HepG2 (cell line): ENCODE data around the gene TBC1D5. TPM values are rescaled to one million over a fixed set of nuclear protein-coding genes. Genes with fewer than 3 reads are reported as not detected.

Source experiments
- ATAC-seq: fragments of 200-7000 bp; cut with Tn5 transposase; 3 replicates; pipeline ENCODE4 v1.9.1; 2020; ENCODE audit warnings: mild to moderate bottlenecking, moderate library complexity
- BruUV-seq: library from RNA; stranded (reverse); fragments of 400-500 nt; replicated peaks from 2 replicates; lab custom pipeline; 2021; lab: Mats Ljungman, UMichigan
- CTCF ChIA-PET: fragments of 300-600 bp; formaldehyde crosslinking; extraction: SDS; loops from one replicate; lab custom pipeline; 2021; ENCODE audit warnings: low total read pairs, inconsistent platforms, low intra/inter-chr PET ratio; lab: Yijun Ruan, JAX
- POLR2A ChIA-PET: fragments of 350-600 bp; sonication (Branson Sonifier 250); formaldehyde crosslinking; loops from one replicate; lab custom pipeline; 2020; ENCODE audit warnings: antibody characterized with exemption, inconsistent platforms; lab: Yijun Ruan, JAX
- DNase-seq: peaks from one replicate; pipeline ENCODE4 v3.0.0-alpha.2; 2015; ENCODE audit warnings: low spot score
- FAIRE-seq: peaks from 3 replicates; lab custom pipeline; 2011; peaks lifted over from hg19 to GRCh38; lab: Jason Lieb, UNC
- H2AFZ ChIP-seq: one replicate; pipeline ENCODE4 v1.6.1; 2011; ENCODE audit warnings: low read length, inconsistent platforms
- H3K27ac ChIP-seq: fragments of 300-600 bp; 3 replicates; pipeline ENCODE4 v1.8.0; 2011; ENCODE audit warnings: mixed run types, mild to moderate bottlenecking, mixed read lengths, low read length, inconsistent platforms; ENCODE audit not compliant: insufficient read depth; ENCODE audit errors: extremely low read length
- H3K27me3 ChIP-seq, 2 experiments: fragments of 200-600 bp in 1 of 2; 2 replicates in 1 of 2; 3 replicates in 1 of 2; pipeline versions ENCODE4 v1.6.0 to v1.8.0; 2011; ENCODE audit warnings: low read length in 2 of 2, mild to moderate bottlenecking in 2 of 2, moderate library complexity in 2 of 2, inconsistent platforms in 1 of 2; ENCODE audit not compliant: insufficient read depth in 2 of 2, control insufficient read depth in 1 of 2
- H3K36me3 ChIP-seq, 2 experiments: fragments of 200-600 bp in 1 of 2; replicated peaks in 1 of 2; 2 replicates in 1 of 2; 3 replicates in 1 of 2; pipeline versions ENCODE4 v1.5.1 to v1.8.0; 2011; ENCODE audit warnings: low read length in 2 of 2, inconsistent platforms in 1 of 2; ENCODE audit not compliant: insufficient read depth in 2 of 2, control insufficient read depth in 1 of 2
- H3K4me1 ChIP-seq: 2 replicates; pipeline ENCODE4 v1.5.1; 2012; ENCODE audit warnings: low read length, inconsistent platforms; ENCODE audit not compliant: insufficient read depth
- H3K4me2 ChIP-seq: 2 replicates; pipeline ENCODE4 v1.6.0; 2011; ENCODE audit warnings: low read depth, low read length, inconsistent platforms
- H3K4me3 ChIP-seq, 3 experiments: fragments of 200-600 bp in 1 of 3; sonication (generic), shearing (Covaris generic) in 1 of 3; replicated peaks in 1 of 3; 2 replicates each; pipeline ENCODE4 v1.5.1; 2011 to 2016; ENCODE audit warnings: low read length in 3 of 3, inconsistent platforms in 2 of 3, low read depth in 2 of 3, mild to moderate bottlenecking in 2 of 3, control low read depth in 1 of 3, mixed read lengths in 1 of 3; ENCODE audit not compliant: insufficient read depth in 1 of 3
- H3K79me2 ChIP-seq: one replicate; pipeline ENCODE4 v1.6.1; 2011; ENCODE audit warnings: low read length, inconsistent platforms; ENCODE audit not compliant: insufficient read depth
- H3K9ac ChIP-seq: 2 replicates; pipeline ENCODE4 v1.6.0; 2011; ENCODE audit warnings: mild to moderate bottlenecking, low read depth, low read length, inconsistent platforms; ENCODE audit not compliant: insufficient read depth
- H3K9me3 ChIP-seq: 2 replicates; pipeline ENCODE4 v1.5.1; 2012; ENCODE audit warnings: mild to moderate bottlenecking, low read length
- H4K20me1 ChIP-seq: 2 replicates; pipeline ENCODE4 v1.6.0; 2011; ENCODE audit warnings: inconsistent platforms, mild to moderate bottlenecking, low read length, moderate library complexity; ENCODE audit not compliant: insufficient read depth
- AGO1 ChIP-seq: fragments of 200-400 bp; formaldehyde crosslinking; IDR thresholded peaks from 2 replicates; pipeline ENCODE4 v1.6.1; 2017; ENCODE audit warnings: mild to moderate bottlenecking, low read depth, low read length, moderate library complexity; ENCODE audit not compliant: poor library complexity, severe bottlenecking
- CEBPB ChIP-seq: IDR thresholded peaks from 2 replicates; pipeline ENCODE4 v1.6.1; 2011; ENCODE audit warnings: low read depth, low read length, improper control_type of control experiment, borderline replicate concordance
- CENPBD1 ChIP-seq: sonication (generic); formaldehyde crosslinking; IDR thresholded peaks from 2 replicates; pipeline ENCODE4 v1.8.0; 2022; ENCODE audit warnings: missing genetic modification reagents, low read depth, mild to moderate bottlenecking, borderline replicate concordance
- CSRNP2 ChIP-seq: sonication (generic); formaldehyde crosslinking; conservative IDR thresholded peaks from 2 replicates; pipeline ENCODE4 v1.8.0; 2022; ENCODE audit warnings: low read depth, missing genetic modification reagents
- FOXA1 ChIP-seq, 2 experiments: fragments of 450-650 bp in 1 of 2; sonication (generic) in 1 of 2; formaldehyde crosslinking in 1 of 2; IDR thresholded peaks; 2 replicates each; pipeline versions ENCODE4 v1.4.0 to v1.6.1; 2016 to 2020; ENCODE audit warnings: missing genetic modification reagents in 1 of 2
- MEF2D ChIP-seq: sonication (generic); formaldehyde crosslinking; IDR thresholded peaks from 2 replicates; pipeline ENCODE4 v1.5.1; 2020; ENCODE audit warnings: mild to moderate bottlenecking, missing genetic modification reagents
- POLR2A ChIP-seq, 2 experiments: IDR thresholded peaks; 2 replicates each; pipeline ENCODE4 v1.6.1; 2011; ENCODE audit warnings: low read depth in 2 of 2, low read length in 2 of 2, mild to moderate bottlenecking in 1 of 2, moderate library complexity in 1 of 2; ENCODE audit not compliant: insufficient read depth in 1 of 2
- TCF12 ChIP-seq, 2 experiments: fragments of 450-650 bp in 1 of 2; sonication (generic) in 1 of 2; formaldehyde crosslinking in 1 of 2; IDR thresholded peaks; 2 replicates each; pipeline versions ENCODE4 v1.6.1 to v1.8.0; 2017 to 2022; ENCODE audit warnings: antibody characterized with exemption in 1 of 2, mild to moderate bottlenecking in 1 of 2, missing genetic modification reagents in 1 of 2, moderate library complexity in 1 of 2
- USF2 ChIP-seq, 2 experiments: sonication (generic) in 1 of 2; formaldehyde crosslinking in 1 of 2; IDR thresholded peaks; 2 replicates each; pipeline versions ENCODE4 v1.5.1 to v1.6.1; 2011 to 2020; ENCODE audit warnings: borderline replicate concordance in 1 of 2, low read depth in 1 of 2, low read length in 1 of 2, mild to moderate bottlenecking in 1 of 2, missing genetic modification reagents in 1 of 2, moderate library complexity in 1 of 2
- ZBTB38 ChIP-seq: sonication (generic); formaldehyde crosslinking; IDR thresholded peaks from 2 replicates; pipeline ENCODE4 v1.5.1; 2020; ENCODE audit warnings: mild to moderate bottlenecking, missing genetic modification reagents
- ZFAT ChIP-seq: sonication (generic); formaldehyde crosslinking; conservative IDR thresholded peaks from 2 replicates; pipeline ENCODE4 v1.8.1; 2023; ENCODE audit warnings: missing genetic modification reagents, inconsistent platforms
- ZNF251 ChIP-seq: sonication (generic); formaldehyde crosslinking; IDR thresholded peaks from 2 replicates; pipeline ENCODE4 v1.9.0; 2021; ENCODE audit warnings: mild to moderate bottlenecking, missing genetic modification reagents
- ZNF317 ChIP-seq: sonication (generic); formaldehyde crosslinking; IDR thresholded peaks from 2 replicates; pipeline ENCODE4 v1.5.0; 2020; ENCODE audit warnings: mild to moderate bottlenecking, missing genetic modification reagents
- ZNF792 ChIP-seq: IDR thresholded peaks from 2 replicates; pipeline ENCODE4 v1.6.1; 2016
- ZNF850 ChIP-seq: sonication (generic); formaldehyde crosslinking; conservative IDR thresholded peaks from 2 replicates; pipeline ENCODE4 v1.9.0; 2021; ENCODE audit warnings: mild to moderate bottlenecking, missing genetic modification reagents
- ZNF891 ChIP-seq: sonication (generic); formaldehyde crosslinking; IDR thresholded peaks from 2 replicates; pipeline ENCODE4 v1.5.0; 2020; ENCODE audit warnings: mild to moderate bottlenecking, missing genetic modification reagents
- WGBS: methylation state at CpG from one replicate; pipeline ENCODE4 v1.1.6; 2017; ENCODE audit warnings: low lambda C conversion rate; 5-methylcytosine and 5-hydroxymethylcytosine counted together
- in situ Hi-C: cut with HindIII; loops from 2 replicates; pipeline ENCODE4 v1.10.0; 2017; ENCODE audit warnings: low pct_unique_long_range_greater_than_20kb; ENCODE audit not compliant: extremely low pct_ligation_motif_present
- intact Hi-C: fragments of 100-400 bp; cut with micrococcal nuclease; formaldehyde crosslinking; loops from one replicate; pipeline ENCODE4 v1.10.0; 2022; ENCODE audit not compliant: unreplicated experiment
- polyA plus RNA-seq, 8 experiments: library from polyadenylated mRNA; depleted of rRNA in 3 of 8; stranded (reverse) in 7 of 8; unstranded in 1 of 8; fragments of >200 nt; fragmentation: Illumina TruSeq in 4 of 8; extraction: Trizol in 4 of 8; gene quantifications; 2 replicates each; pipeline versions ENCODE4 v1.2.1 to v1.2.3, GENCODE V29; 2011 to 2016; ENCODE audit warnings: low read depth in 4 of 8, missing spikeins in 1 of 8, mixed read lengths in 1 of 8; ENCODE audit not compliant: insufficient read depth in 1 of 8
- total RNA-seq, 5 experiments: library from RNA; depleted of rRNA; stranded (reverse); fragments of >200 nt; fragmentation: Illumina TruSeq; extraction: Trizol; gene quantifications; 2 replicates each; pipeline ENCODE4 v1.2.3, GENCODE V29; 2016; ENCODE audit warnings: low read depth in 1 of 5
- TF ChIP-seq, protein P1 (sequence below): sonication (generic); formaldehyde crosslinking; IDR thresholded peaks from 2 replicates; pipeline ENCODE4 v1.8.0; 2022; ENCODE audit warnings: mild to moderate bottlenecking, missing genetic modification reagents; ENCODE audit not compliant: insufficient replicate concordance
- TF ChIP-seq, protein P2 (sequence below): sonication (generic); formaldehyde crosslinking; IDR thresholded peaks from 2 replicates; pipeline ENCODE4 v1.4.0; 2020; ENCODE audit warnings: mild to moderate bottlenecking, missing genetic modification reagents

TBC1D5 gene
- total and polyA plus RNA-seq, 2 of the 13 experiments (the other 11 are each of a cell fraction or from before 2014, with no cell fraction given) = 19.2 to 33.3 TPM

DNA sequence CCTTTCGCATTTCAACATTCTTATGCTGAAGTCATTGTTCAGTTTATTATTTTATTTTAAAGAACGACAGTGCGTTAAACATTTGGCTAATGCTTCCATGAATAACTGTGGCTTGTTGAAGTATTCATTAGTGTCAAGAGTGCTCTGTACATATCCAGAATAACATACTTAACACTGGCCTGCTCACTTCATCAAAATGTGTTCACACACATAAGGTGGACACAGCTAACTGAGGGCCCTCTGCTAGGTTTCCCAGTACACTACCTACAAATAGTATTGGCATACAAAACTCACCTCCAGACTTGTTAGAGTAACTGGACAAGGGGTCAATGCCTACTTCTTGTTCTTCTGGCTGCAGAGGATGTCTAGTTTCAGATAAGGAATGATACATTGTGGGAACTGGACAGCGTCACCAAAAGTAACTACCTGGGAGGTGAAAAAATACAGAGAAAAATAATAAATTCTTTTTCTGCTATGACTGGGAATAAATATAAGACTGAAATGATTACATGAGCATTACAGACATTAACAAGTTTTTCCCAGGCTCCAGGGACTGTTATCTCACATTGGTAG lies 234.2 kb downstream of the TBC1D5 start:
- ChIA-PET POLR2A (no interaction called here), CTCF (no interaction called here)
- FAIRE-seq (no peak), ATAC-seq (no peak), DNase-seq (no peak)
- H3K4me2 ChIP-seq = no peak overlapping the region
- no TSS peak for BruUV-seq
- intact Hi-C loops (no loop called here), in situ Hi-C loops (no loop called here)
- no peaks in the 10 kb centered on the region for H4K20me1 ChIP-seq
- H3K27me3 ChIP-seq = no peaks in the 10 kb centered on the region
- H2AFZ ChIP-seq = no peak overlapping the region
- H3K79me2 ChIP-seq = no peaks in the 10 kb centered on the region
- H3K9me3 ChIP-seq = no peaks in the 10 kb centered on the region
- no peaks in the 10 kb centered on the region for H3K4me1 ChIP-seq
- no peaks in the 10 kb centered on the region for H3K36me3 ChIP-seq
- no peak overlapping the region for H3K9ac ChIP-seq
- no peak overlapping the region for H3K27ac ChIP-seq
- H3K4me3 ChIP-seq = no peak overlapping the region
- 98% methylated on average over 4 of the region's 4 CpGs for WGBS
- TF ChIP-seq ZNF891 = no peak
- TF ChIP-seq FOXA1 (IDR thresholded peaks at IDR 0.05) = no peak
- no peak for TF ChIP-seq FOXA1 (CRISPR knock-in tag; IDR thresholded peaks at IDR 0.05)
- TF ChIP-seq POLR2A (IDR thresholded peaks at IDR 0.05; ENCODE audit: insufficient read depth in 1 of 2, low read depth in 2 of 2, low read length in 2 of 2) = no peak
- no peak for TF ChIP-seq ZBTB38 (CRISPR knock-in tag)
- TF ChIP-seq, protein P1, sequence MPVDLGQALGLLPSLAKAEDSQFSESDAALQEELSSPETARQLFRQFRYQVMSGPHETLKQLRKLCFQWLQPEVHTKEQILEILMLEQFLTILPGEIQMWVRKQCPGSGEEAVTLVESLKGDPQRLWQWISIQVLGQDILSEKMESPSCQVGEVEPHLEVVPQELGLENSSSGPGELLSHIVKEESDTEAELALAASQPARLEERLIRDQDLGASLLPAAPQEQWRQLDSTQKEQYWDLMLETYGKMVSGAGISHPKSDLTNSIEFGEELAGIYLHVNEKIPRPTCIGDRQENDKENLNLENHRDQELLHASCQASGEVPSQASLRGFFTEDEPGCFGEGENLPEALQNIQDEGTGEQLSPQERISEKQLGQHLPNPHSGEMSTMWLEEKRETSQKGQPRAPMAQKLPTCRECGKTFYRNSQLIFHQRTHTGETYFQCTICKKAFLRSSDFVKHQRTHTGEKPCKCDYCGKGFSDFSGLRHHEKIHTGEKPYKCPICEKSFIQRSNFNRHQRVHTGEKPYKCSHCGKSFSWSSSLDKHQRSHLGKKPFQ (CRISPR knock-in tag) = no peak
- TF ChIP-seq CEBPB = no peak
- TF ChIP-seq ZFAT (CRISPR knock-in tag) = no peak
- TF ChIP-seq CENPBD1 (CRISPR knock-in tag) = no peak
- no peak for TF ChIP-seq MEF2D (CRISPR knock-in tag)
- TF ChIP-seq ZNF251 = no peak
- no peak for TF ChIP-seq AGO1
- TF ChIP-seq CSRNP2 = no peak
- TF ChIP-seq USF2 (IDR thresholded peaks at IDR 0.05; ENCODE audit: low read depth, low read length) = no peak
- no peak for TF ChIP-seq USF2 (CRISPR knock-in tag; IDR thresholded peaks at IDR 0.05; ENCODE audit: borderline replicate concordance)
- TF ChIP-seq ZNF850 (CRISPR knock-in tag) = no peak
- TF ChIP-seq, protein P2, sequence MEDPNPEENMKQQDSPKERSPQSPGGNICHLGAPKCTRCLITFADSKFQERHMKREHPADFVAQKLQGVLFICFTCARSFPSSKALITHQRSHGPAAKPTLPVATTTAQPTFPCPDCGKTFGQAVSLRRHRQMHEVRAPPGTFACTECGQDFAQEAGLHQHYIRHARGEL = no peak
- no peak for TF ChIP-seq ZNF792 (CRISPR knock-in tag)
- TF ChIP-seq TCF12 (IDR thresholded peaks at IDR 0.05) = no peak
- no peak for TF ChIP-seq TCF12 (CRISPR knock-in tag; IDR thresholded peaks at IDR 0.05)
- no peak for TF ChIP-seq ZNF317 (CRISPR knock-in tag)
